Measurements from ENCODE around the gene HS6ST1.
"Not testable (repeated sequence)": the region's sequence is repeated elsewhere in the genome, so short reads cannot be mapped to it uniquely, and the experiment has no call there.

The HS6ST1 gene

GRCh38 chr2:128321784-128322714 is 3.4 kb upstream of the HS6ST1 start:
- DNase-seq: peak; percentile 74 to 78

- DNase-seq: no peak
Observed at GRCh38 chr2:128320906-128321771, 2.5 kb upstream of the HS6ST1 start.

GRCh38 chr2:128320192-128320905 is 1.7 kb upstream of the HS6ST1 start:
- DNase-seq: no peak

GRCh38 chr2:128319631-128320191 is 1.0 kb upstream of the HS6ST1 start:
- no peak for DNase-seq

- DNase-seq: not testable (repeated sequence)
Observed at GRCh38 chr2:128318245-128318644, 423 bp downstream of the HS6ST1 start.

GRCh38 chr2:128317899-128318225 is 806 bp downstream of the HS6ST1 start:
- DNase-seq: not testable (repeated sequence)

- DNase-seq: no peak
Observed at GRCh38 chr2:128317181-128317898, 1.3 kb downstream of the HS6ST1 start.

GRCh38 chr2:128316777-128317180 is 1.9 kb downstream of the HS6ST1 start:
- no peak for DNase-seq

- DNase-seq: no peak
Observed at GRCh38 chr2:128315829-128316776, 2.6 kb downstream of the HS6ST1 start.

- DNase-seq: no peak
Observed at GRCh38 chr2:128315122-128315828, 3.4 kb downstream of the HS6ST1 start.

- DNase-seq: no peak
Observed at GRCh38 chr2:128314348-128315121, 4.1 kb downstream of the HS6ST1 start.

GRCh38 chr2:128313931-128314347 is 4.7 kb downstream of the HS6ST1 start:
- DNase-seq: no peak

- DNase-seq: no peak
Observed at GRCh38 chr2:128313091-128313836, 5.4 kb downstream of the HS6ST1 start.

- DNase-seq: no peak
Observed at GRCh38 chr2:128312411-128312810, 6.3 kb downstream of the HS6ST1 start.

- no peak for DNase-seq
Observed at GRCh38 chr2:128311755-128312341, 6.8 kb downstream of the HS6ST1 start.

- DNase-seq: no peak
Observed at GRCh38 chr2:128311216-128311754, 7.4 kb downstream of the HS6ST1 start.

- DNase-seq: no peak
Observed at GRCh38 chr2:128310761-128311160, 7.9 kb downstream of the HS6ST1 start.
